GM19438 (cell line): ENCODE results near the gene ERBB4.

Experiments
- ATAC-seq: cut with Tn5 transposase; IDR thresholded peaks from one replicate; pipeline ENCODE4 v1.9.1; 2021; ENCODE audit warnings: low read depth; ENCODE audit not compliant: unreplicated experiment

The ERBB4 gene

DNA sequence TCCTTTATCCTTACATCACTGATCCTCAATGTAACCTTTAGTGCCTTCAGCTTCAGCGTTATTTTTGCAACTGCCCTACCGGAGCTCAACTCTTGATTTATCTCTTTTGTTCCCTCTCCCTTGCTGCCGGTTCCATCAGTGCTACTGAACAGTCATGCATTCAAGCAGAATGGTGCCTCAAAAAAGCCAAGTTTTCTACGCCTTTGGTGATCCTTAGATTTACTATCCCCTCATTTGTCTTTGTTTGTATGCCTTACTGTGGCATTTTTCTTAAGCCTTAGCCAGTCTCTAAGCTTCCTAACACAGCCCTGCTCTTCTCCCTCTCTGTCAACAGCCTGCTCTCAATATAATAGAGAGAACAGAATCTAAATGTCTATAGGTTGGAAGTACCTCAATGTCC is 1134.5 kb downstream of the ERBB4 start:
- no peak for ATAC-seq

DNA sequence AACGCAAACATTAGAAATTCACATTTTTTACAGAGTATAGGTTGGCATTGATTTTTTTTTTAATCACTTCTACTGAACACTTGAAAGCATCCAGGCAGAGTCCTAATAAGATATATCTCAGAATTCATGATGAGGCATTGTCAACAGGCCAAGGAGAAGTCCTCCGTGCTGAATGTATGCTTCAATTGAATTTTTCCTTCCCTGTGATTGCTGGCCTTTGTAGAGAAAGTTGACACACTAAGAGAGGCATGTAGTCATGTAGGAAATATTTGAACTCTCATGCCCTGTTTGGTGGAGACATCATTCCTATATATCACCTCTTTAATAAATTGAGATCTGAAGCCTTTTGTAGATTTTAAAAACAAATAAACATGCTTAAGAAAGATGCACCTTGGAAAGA is 1137.3 kb downstream of the ERBB4 start:
- no peak for ATAC-seq

DNA sequence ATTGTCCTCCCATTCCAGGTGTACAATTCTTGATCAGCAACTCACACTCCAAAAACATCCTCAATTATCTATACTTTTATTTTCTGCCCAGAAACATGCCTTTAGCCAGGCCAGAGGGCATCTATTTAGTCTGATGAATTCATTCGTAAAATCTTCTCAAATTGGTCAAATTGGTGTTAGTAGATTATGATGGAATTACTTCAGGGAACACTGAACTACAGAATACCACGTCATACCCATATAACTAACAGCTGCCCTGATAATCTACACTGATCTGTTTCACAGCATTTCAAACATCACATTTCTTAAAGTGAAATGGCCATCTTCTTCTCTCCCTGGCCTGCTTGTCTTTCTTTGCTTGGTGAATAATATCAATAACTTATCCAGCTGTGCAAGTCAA is 1140.8 kb downstream of the ERBB4 start:
- ATAC-seq = no peak

DNA sequence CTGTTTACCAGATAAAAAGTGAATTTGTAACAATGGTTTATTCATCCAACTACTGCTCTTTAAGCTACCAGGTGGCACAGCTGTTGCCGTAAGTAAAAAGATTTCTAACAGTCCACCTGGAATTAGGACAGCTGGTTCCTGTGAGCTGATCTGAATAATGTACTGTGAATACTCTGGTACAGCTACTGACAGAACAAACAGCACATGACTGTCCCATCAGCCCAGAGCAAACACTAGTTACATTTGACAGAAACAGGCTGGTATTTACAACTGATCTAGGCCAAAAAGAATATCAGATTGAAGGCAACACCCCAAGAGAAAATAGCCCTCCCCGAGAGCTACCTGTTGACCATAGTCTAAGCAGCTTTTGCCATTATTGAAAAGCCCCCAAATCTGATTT is 1141.8 kb downstream of the ERBB4 start:
- no peak for ATAC-seq

DNA sequence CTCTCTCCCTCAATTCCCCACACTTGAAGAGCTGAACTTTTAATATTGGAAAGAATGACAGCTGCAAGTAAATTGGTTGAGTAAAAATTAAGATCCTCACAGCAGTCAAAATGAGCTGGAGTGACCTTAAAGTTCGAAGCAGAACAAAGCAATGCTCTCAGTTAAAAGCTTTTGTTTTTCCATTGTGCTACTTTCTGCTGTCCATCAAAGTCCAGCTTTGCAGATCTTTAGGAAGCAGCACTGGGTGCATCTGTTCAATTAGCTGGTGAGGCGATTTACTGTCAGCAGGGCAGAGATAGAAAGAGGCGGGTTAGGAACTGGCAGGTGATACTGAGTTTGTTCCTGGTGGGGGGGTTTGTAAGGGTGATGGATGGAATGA is 1147.4 kb downstream of the ERBB4 start:
- ATAC-seq = no peak

DNA sequence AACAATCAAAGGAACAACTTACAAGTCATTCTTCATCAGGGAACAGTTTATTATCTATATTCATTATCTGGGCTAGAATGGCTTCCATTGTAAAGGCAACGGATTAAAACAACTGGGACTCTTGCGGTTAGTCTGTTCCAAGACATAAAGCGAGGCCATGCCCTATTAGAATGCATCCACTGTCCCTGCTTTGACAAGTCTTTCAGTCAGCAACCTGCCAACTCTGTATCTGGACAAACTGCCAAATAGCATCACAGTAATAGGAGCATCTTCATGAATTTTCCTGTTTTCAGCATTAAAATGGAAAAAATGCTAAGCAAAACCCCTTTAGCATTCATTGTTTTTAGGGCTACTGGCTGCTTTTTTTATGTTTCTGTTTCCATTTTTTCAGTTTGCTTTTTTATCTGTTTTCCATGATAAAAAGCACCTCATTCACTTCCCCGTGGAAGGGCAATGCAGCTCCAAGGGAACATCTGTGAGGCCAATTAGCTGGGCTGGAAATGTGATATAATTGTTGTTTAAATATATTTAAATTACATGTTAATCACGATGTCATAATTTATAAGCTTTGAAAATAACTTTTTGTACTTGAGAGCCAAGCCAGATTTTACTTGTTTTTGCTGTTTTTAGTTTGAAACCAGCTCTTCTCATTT is 1147.9 kb downstream of the ERBB4 start:
- no peak for ATAC-seq

DNA sequence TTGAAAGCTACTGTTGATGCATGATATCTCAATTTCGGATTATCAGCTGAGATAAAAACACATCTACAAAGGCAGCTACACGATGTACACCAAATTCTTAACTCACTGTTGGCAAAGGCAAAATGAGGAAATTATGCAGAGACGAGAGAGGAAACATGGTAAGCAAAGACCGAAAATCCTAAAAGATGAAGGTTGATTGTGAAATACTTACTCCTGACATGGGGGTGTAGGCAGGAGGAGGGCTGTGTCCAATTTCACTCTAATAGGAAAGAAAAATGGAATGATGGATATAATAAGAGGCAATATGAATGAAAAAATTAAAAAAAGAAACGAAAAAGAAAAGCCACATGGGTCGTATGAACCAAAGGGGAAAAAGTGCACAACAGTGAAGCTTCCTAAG is 1150.9 kb downstream of the ERBB4 start:
- ATAC-seq = no peak

DNA sequence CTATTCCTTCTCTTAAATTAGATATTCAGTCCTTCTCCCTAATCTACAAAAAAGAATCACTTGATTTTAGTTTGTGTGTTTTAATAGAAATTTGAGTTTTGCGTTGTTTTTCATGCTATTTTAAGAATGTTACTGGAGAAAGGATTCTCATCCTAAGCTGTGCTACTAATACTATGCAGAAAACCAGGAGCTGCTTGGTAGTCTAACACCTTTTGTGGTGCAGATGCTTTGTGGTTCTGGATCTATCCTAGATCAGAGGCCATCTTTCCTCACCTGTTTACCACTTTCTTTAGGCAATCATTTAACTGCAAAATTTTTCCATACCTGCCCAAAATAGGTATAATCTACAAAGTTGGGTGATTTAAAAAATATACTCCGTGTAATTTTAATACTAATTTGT is 1158.6 kb downstream of the ERBB4 start:
- no peak for ATAC-seq

DNA sequence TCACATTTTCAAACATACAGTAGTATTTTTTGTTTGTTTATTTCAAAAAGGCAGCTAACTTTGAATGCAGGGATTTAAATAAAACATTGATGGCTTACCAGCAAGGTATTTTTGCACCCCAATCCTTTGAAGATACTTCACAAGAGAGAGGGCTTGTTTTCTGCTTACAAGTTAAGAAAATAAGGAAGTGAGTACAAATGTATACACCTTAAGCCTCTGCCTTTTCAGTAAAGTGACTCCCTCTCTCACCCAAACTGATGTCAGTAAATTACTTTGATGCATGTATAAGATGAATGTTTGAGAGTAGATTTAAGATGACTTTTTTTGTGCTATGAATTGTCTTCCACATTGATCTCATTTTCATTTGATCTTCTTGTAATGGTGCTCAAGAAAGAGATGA is 1162.2 kb downstream of the ERBB4 start:
- no peak for ATAC-seq

DNA sequence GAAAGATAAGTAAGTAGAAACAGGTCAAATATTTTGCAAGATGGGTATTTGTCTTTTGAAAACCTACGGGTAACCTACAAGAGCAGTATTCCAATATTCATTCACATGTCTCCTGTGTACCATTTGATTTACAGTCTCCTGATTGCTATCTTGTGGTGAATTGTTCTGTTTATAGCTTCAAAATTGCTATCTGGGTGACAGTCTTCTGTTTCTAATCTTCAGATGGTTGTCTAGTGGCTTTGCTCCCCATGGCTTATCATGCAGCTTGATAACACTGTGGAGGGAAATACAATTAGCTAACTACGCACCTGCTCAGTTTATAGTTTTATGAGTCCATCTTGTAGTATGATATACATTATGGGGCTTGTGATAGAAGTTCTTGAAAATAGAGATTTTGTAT is 1165.4 kb downstream of the ERBB4 start:
- no peak for ATAC-seq

DNA sequence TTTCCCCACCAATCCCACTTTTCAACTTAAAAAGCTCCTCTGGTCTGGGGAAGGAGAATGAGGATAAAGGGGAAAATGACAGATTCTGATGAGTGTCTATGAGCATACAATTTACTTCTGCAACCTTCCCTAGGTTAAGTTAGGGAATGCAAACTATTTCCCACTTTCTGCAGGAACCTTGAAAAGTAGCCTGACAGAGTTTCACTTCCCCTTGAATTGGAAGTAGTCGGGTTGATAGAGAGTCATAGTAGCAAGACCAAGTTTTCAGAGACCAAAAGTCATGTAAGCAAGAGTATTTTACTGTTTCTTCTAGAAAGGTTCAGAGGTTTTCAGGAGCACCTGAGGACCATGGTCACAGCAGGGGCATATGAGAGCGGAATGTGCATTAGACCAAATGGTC is 1167.1 kb downstream of the ERBB4 start:
- ATAC-seq = no peak

DNA sequence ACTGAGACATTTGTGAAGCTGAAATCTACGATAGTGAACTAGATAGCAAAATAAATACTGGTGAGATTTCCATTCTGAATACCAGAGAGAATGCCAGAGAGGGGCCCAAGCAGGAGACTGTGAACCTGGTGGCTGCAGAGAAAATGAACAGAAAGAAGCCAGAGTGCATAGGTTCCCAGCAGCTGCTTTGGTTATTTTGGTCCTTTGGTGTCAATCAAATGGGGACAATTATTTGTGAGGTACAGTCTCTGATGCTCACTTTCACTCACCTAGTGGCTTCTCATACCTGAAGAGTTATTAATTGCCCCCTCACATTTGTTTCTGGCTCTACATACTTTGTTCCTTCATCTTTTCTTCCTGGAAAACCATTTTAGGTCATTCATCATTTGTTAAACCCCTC is 1170.1 kb downstream of the ERBB4 start:
- no peak for ATAC-seq

DNA sequence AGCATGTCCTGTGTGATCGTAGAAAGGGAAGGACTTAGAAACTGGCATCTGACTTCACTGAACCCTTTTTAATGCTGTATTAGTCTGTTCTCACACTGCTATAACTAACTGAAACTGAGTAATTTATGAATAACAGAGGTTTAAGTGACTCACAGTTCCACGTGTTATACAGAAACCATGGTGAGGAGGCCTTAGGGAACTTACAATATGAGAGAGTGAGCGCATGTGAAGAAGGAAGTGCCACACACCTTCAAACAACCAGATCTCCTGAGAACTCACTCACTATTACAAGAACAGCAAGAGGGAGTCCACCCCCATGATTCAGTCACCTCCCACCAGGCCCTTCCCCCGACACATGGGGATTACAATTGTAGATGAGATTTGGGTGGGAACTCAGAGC is 1170.9 kb downstream of the ERBB4 start:
- peak; percentile 88 for ATAC-seq

DNA sequence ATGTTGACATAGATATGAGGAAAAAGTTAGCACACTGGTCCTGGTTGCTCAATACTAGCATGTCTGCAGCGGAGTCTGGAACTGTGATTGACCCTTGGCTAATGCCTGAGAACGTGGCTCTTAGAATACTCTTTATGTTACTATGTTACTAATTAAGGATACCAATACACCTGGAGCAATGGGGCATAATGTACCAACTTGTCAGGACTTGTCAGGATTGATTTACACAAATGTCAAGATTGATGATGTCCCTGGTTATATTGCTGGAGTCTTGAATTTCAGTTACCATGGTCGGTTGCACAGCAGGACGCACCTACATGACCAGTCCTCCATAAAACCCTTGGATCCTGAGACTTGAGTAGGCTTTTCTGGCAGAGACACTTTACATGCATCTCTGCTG is 1171.3 kb downstream of the ERBB4 start:
- no peak for ATAC-seq

DNA sequence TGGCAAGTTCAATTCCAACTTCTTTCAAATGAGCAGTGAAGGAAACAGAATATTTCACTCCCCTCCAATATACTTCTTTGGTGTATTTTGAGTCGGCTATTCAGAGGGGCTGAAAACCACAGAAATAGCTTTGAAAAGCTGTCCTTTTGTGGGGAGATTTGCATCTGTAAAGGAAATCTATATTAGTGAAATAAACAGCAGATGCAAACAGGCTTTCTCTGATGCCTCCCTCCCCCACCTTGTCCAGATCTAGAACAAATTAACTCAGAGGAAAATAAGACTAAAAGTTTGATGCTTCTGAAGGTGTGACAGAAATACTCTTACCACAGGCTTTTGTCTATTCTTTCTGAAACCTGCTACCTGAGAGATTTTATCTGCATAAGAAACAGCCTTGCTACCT is 1173.7 kb downstream of the ERBB4 start:
- no peak for ATAC-seq

DNA sequence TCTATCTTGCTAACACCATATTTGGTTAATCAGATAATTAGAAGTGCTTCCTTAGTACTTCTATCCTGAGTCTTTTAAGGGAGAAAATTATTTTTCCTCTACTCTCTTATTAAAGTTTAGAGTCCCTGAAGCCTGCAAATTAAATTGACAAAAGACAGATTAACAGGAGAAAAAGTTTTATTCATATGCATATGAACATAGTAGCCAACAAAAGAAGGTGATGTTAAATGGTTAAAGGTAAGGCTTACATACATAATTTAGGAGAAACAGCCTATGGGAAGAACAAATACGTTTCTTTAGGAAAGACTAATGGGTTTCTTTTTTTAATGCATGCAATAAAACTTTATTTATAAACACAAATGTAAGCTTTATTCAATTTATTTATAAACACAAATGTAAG is 1177.2 kb downstream of the ERBB4 start:
- ATAC-seq = no peak

DNA sequence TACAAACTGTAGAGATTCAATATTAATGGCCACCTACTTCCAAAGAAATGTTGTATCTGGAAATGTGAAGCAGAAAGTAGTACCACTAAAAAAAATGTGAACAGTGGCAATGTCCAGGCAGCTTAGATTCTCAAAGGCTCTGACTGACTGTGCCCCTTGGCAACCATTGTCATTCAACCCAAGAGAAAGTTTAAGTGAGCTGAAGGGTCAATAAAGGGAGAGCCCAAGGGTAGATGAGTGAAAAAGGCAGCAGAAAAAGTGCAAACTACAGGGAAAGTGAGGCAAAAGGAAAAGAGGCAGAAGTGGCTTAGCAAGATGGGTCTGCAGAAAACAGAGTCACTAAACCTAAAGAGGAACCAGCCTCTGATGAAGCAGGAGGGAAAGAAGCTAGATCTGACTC is 1179.3 kb downstream of the ERBB4 start:
- no peak for ATAC-seq

DNA sequence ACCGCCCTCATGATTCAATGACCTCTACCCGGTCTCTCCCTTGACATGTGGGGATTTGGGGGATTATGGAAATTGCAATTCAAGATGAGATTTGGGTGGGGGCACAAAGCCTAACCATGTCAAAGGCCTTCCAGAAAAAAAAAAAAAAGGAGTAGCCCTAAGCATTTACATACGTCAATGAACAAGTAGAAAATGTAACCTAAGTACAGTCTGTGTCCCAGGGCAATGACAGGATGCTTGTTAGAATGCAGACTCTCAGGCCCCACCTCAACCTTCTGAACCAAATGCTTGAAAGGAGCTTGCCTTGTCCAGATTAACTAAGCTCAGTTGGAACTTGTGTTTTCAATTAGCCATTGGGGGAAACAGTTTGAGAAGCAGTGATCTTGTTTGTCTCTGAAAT is 1180.1 kb downstream of the ERBB4 start:
- no peak for ATAC-seq

DNA sequence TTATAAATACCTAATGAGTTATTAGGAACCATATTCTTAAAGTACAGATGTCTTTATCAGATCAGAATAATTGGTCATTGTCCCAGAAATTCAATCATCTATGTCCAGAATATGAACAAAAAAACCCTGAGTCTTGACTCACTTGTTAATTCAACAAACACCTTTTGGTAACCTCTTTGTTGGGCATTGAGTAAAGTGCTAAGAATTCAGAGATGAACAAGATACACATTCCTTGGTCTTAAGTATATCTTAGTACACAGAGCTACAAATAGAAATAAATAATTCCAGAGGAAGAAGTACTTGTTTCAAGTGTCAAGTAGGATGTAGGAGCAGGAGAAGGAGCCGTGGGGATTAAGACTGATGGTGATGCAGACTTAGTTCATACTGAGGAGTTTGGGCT is 1184.1 kb downstream of the ERBB4 start:
- no peak for ATAC-seq

DNA sequence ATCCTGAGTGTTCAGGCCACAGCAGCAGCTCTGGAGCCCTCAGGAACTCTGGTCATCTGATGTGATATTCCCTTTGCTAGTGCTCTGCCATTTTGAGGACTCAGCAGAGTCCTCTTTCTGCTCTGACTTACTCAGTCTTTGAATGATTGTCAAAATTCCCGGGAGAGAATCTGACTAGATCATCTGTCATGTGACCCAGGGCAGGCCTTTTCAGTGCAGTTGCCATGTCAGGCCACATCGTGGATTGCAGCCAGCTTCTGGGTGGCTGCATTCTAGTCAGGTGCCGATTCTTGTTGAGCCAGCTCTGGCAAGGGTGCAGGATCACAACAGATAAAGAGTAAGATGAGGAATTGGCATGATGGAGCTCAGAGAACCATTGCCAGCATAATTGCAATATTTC is 1186.6 kb downstream of the ERBB4 start:
- no peak for ATAC-seq

DNA sequence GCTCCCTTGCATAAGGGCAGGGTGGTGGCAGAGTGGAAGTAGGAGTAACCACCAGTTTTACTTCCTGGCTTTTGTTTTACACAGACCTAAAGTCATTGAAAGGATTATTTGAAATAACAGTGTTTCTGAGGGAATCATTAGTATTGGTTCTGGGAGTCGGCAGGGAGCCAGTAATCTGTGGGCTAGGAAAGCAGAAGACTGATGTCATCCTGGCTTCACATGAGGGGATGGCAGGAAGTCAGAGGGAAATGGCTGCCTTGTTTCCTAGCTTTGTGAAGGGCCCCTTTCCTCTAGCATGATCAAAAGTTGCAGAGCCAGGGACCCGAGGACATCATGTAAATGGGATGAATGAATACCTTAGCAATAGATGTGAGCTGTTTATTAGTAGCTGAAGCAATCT is 1189.6 kb downstream of the ERBB4 start:
- ATAC-seq = no peak

DNA sequence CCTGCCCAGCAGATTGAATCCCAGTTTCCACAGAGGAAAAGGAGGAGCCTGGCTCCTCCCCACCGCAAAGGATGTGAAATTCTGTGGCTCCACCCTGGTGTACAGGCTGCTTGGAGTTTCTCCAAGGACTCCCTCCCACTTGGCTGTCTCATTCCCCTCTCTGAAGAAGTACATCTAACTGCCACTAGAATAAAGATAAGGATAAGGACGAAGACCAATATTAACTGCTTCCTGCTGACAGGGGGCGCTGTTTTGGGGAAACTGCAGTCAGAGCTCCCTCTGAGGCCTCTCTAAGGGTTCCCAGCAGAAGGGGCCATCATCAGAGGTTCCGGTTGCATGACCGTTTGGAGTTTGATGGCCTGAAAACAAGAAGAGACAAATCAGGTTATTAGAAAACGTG is 1191.3 kb downstream of the ERBB4 start:
- ATAC-seq = no peak

DNA sequence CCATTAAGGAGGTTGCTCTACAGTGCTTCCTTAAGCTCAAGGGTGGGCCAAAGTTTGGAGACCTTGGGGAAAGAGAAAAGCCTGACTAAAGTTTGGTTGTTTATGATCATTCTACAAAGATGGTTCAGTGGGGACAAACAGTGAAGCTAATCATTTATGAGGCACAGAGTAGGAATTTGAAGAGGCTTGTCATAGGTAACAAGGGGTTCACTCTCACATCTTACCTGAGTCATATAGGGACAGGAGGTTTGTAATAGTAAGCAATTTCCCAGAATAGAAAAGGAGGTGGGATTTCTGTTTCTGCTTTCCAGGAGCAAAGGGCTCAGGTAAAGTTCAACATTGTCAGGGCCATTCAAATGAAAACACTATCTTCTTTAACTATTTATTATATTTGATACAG is 1194.3 kb downstream of the ERBB4 start:
- ATAC-seq = no peak
